ENCODE results near the gene EXOSC9.

The EXOSC9 gene

GRCh38 chr4:121789960-121790829 lies 10.9 kb upstream of the EXOSC9 start:
- no peak for DNase-seq

- DNase-seq, result no peak
Measured at GRCh38 chr4:121790976-121791375, 10.1 kb upstream of the EXOSC9 start.

GRCh38 chr4:121791481-121791880 lies 9.6 kb upstream of the EXOSC9 start:
- DNase-seq, result no peak

- no peak for DNase-seq
Measured at GRCh38 chr4:121792966-121793365, 8.2 kb upstream of the EXOSC9 start.

- DNase-seq, result no peak
Measured at GRCh38 chr4:121794505-121795188, 6.5 kb upstream of the EXOSC9 start.

- no peak for DNase-seq
Measured at GRCh38 chr4:121796283-121796682, 4.8 kb upstream of the EXOSC9 start.

GRCh38 chr4:121799208-121799823 lies 1.8 kb upstream of the EXOSC9 start:
- DNase-seq, result no peak

- DNase-seq, result no peak
Measured at GRCh38 chr4:121799867-121800501, 1.1 kb upstream of the EXOSC9 start.

GRCh38 chr4:121800638-121800960 lies 524 bp upstream of the EXOSC9 start:
- DNase-seq, result no peak

GRCh38 chr4:121801715-121802075 lies 572 bp downstream of the EXOSC9 start:
- no peak for DNase-seq

GRCh38 chr4:121806411-121806810 lies 5.3 kb downstream of the EXOSC9 start:
- no peak for DNase-seq

- no peak for DNase-seq
Measured at GRCh38 chr4:121811122-121811521, 10.0 kb downstream of the EXOSC9 start.

- DNase-seq, result no peak
Measured at GRCh38 chr4:121814756-121815155, 13.6 kb downstream of the EXOSC9 start.

- DNase-seq, result no peak
Measured at GRCh38 chr4:121817006-121817405, 15.9 kb downstream of the EXOSC9 start.

- no peak for DNase-seq
Measured at GRCh38 chr4:121817701-121818100, 16.6 kb downstream of the EXOSC9 start.

GRCh38 chr4:121818215-121818614 lies 17.1 kb downstream of the EXOSC9 start:
- no peak for DNase-seq

- no peak for DNase-seq
Measured at GRCh38 chr4:121819216-121819965, 18.3 kb downstream of the EXOSC9 start.

- DNase-seq, result no peak
Measured at GRCh38 chr4:121822047-121822446, 20.9 kb downstream of the EXOSC9 start.

- peak; percentile 47 for DNase-seq
Measured at GRCh38 chr4:121822796-121823504, 21.8 kb downstream of the EXOSC9 start.

GRCh38 chr4:121823505-121824170 lies 22.5 kb downstream of the EXOSC9 start, which contains the start of gene CCNA2:
Gene CCNA2 (minus strand): TSS chr4:121823883. CDS start chr4:121823628, 255 bp downstream.
- DNase-seq, result peak; percentile 92

- DNase-seq, result no peak
Measured at GRCh38 chr4:121824171-121824527, 23.0 kb downstream of the EXOSC9 start.

- no peak for DNase-seq
Measured at GRCh38 chr4:121824950-121825349, 23.8 kb downstream of the EXOSC9 start.
